ENCODE data around the gene GDF7. TPM values are rescaled to one million over a fixed set of nuclear protein-coding genes. Genes with fewer than 3 reads are reported as not detected.

The GDF7 gene
- total RNA-seq, 3 donors from 2014 or later (not counting 1 experiment from before 2014, with no cell fraction given) = 0.02 to 0.10 (median 0.05) TPM

DNA sequence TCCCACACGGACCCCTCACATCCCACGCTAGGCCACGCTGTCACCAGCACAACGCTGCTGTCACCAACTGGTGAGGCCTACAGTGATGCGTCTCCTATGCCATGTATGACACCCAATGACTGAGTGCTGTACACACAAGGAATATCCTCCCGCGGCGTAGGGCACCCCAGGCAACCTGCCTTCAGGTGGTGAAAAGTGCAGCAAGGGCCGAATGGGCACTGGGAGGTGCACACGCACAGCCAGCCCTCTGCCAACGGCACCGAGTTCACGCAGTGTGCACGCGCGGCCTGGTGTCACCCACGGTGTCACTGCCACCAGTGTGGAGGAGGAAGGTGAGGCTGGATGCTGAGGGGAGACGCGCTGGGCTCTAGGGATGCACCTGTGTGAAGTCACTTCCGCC is 20.5 kb upstream of the GDF7 start:
- H3K9me3 ChIP-seq (ENCODE audit: control insufficient read depth, insufficient read depth, low read length) = no peaks in the 10 kb centered on the region
- 91% methylated on average over 20 of the region's 20 CpGs for WGBS (ENCODE audit: insufficient coverage)
- TF ChIP-seq, protein P1, sequence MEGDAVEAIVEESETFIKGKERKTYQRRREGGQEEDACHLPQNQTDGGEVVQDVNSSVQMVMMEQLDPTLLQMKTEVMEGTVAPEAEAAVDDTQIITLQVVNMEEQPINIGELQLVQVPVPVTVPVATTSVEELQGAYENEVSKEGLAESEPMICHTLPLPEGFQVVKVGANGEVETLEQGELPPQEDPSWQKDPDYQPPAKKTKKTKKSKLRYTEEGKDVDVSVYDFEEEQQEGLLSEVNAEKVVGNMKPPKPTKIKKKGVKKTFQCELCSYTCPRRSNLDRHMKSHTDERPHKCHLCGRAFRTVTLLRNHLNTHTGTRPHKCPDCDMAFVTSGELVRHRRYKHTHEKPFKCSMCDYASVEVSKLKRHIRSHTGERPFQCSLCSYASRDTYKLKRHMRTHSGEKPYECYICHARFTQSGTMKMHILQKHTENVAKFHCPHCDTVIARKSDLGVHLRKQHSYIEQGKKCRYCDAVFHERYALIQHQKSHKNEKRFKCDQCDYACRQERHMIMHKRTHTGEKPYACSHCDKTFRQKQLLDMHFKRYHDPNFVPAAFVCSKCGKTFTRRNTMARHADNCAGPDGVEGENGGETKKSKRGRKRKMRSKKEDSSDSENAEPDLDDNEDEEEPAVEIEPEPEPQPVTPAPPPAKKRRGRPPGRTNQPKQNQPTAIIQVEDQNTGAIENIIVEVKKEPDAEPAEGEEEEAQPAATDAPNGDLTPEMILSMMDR (IDR thresholded peaks at IDR 0.05) = no peak
- H3K9me3 Mint-ChIP-seq = no peaks in the 10 kb centered on the region
- H3K4me1 Mint-ChIP-seq = peaks cover 34 to 47% of the 10 kb centered on the region in 2 donors
- H3K27me3 Mint-ChIP-seq (ENCODE audit: low read depth in 2 of 2) = no peaks in the 10 kb centered on the region
- H3K4me1 ChIP-seq (ENCODE audit: control insufficient read depth, insufficient read depth, low read length) = peaks cover 34% of the 10 kb centered on the region
- no peak overlapping the region for H3K4me3 Mint-ChIP-seq
- no peak for ATAC-seq
- peaks cover 21% of the 10 kb centered on the region for H3K36me3 ChIP-seq (ENCODE audit: control insufficient read depth, insufficient read depth, low read length)
- H3K27me3 ChIP-seq (ENCODE audit: control insufficient read depth, insufficient read depth, low read length) = no peaks in the 10 kb centered on the region
- H3K36me3 Mint-ChIP-seq = peaks cover 9% of the 10 kb centered on the region
- no peak overlapping the region for H3K4me3 ChIP-seq (ENCODE audit: low read length)
- intact Hi-C loops (cut with micrococcal nuclease) = no loop called here
- peak overlapping the region in 1 of 2 donors; percentile 61 for H3K27ac Mint-ChIP-seq
- H3K27ac ChIP-seq (ENCODE audit: low read length) = no peak overlapping the region
- no peak for DNase-seq

DNA sequence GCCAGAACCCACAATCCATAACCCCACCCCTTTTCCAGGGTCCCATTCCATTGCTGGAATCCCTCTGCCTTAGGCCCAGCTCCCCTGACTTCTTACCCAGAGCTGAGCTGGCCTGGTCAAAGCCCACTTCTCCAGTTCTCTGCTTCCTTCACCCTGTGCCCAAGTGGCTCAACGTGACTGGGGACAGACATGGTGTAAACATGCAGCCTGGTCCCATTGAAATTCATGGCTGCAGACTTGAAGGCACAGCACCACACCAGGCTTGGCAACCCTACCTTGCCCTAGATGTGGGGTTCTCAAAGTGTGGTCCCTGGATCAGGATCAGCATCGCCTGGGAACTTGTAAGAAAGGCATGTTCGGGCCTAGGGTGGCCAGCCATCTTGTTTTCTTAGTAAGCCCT is 19.7 kb upstream of the GDF7 start:
- Histone ChIP-seq H3K36me3 (ENCODE audit: control insufficient read depth, insufficient read depth, low read length) (peaks cover 15% of the 10 kb centered on the region), H3K27ac (ENCODE audit: low read length) (no peak overlapping the region), H3K4me3 (ENCODE audit: low read length) (no peak overlapping the region), H3K9me3 (ENCODE audit: control insufficient read depth, insufficient read depth, low read length) (no peaks in the 10 kb centered on the region), H3K4me1 (ENCODE audit: control insufficient read depth, insufficient read depth, low read length) (peaks cover 35% of the 10 kb centered on the region), H3K27me3 (ENCODE audit: control insufficient read depth, insufficient read depth, low read length) (no peaks in the 10 kb centered on the region)
- TF ChIP-seq, protein P1 (IDR thresholded peaks at IDR 0.05) = no peak
- intact Hi-C loops (cut with micrococcal nuclease) = no loop called here
- no peaks in the 10 kb centered on the region for H3K27me3 Mint-ChIP-seq (ENCODE audit: low read depth in 2 of 2)
- H3K9me3 Mint-ChIP-seq = no peaks in the 10 kb centered on the region
- no peak for DNase-seq
- peak overlapping the region in 1 of 2 donors; percentile 93 for H3K27ac Mint-ChIP-seq
- H3K4me1 Mint-ChIP-seq = peaks cover 41 to 47% of the 10 kb centered on the region in 2 donors
- peaks cover 9% of the 10 kb centered on the region for H3K36me3 Mint-ChIP-seq
- WGBS (ENCODE audit: insufficient coverage) = 95% methylated on average over 3 of the region's 3 CpGs
- ATAC-seq = no peak
- no peak overlapping the region for H3K4me3 Mint-ChIP-seq

- no peak for DNase-seq
- intact Hi-C loops (cut with micrococcal nuclease) = no loop called here
- peaks cover 42 to 47% of the 10 kb centered on the region in 2 donors for H3K4me1 Mint-ChIP-seq
- Histone ChIP-seq H3K9me3 (ENCODE audit: control insufficient read depth, insufficient read depth, low read length) (no peaks in the 10 kb centered on the region), H3K27me3 (ENCODE audit: control insufficient read depth, insufficient read depth, low read length) (no peaks in the 10 kb centered on the region), H3K27ac (ENCODE audit: low read length) (no peak overlapping the region), H3K4me1 (ENCODE audit: control insufficient read depth, insufficient read depth, low read length) (peaks cover 30% of the 10 kb centered on the region), H3K4me3 (ENCODE audit: low read length) (no peak overlapping the region), H3K36me3 (ENCODE audit: control insufficient read depth, insufficient read depth, low read length) (peaks cover 15% of the 10 kb centered on the region)
- H3K9me3 Mint-ChIP-seq = no peaks in the 10 kb centered on the region
- H3K4me3 Mint-ChIP-seq = no peak overlapping the region
- ATAC-seq = no peak
- 78% methylated on average over 8 of the region's 8 CpGs for WGBS (ENCODE audit: insufficient coverage)
- peaks cover 9% of the 10 kb centered on the region for H3K36me3 Mint-ChIP-seq
- peak overlapping the region; percentile 10 to 93 for H3K27ac Mint-ChIP-seq
- no peaks in the 10 kb centered on the region for H3K27me3 Mint-ChIP-seq (ENCODE audit: low read depth in 2 of 2)
- TF ChIP-seq, protein P1 (IDR thresholded peaks at IDR 0.05) = no peak
Measured at GRCh38 chr2:20647738-20648137, 19.2 kb upstream of the GDF7 start.

- H3K27me3 ChIP-seq (ENCODE audit: control insufficient read depth, insufficient read depth, low read length) = no peaks in the 10 kb centered on the region
- no peak overlapping the region for H3K27ac ChIP-seq (ENCODE audit: low read length)
- H3K36me3 ChIP-seq (ENCODE audit: control insufficient read depth, insufficient read depth, low read length) = peaks cover 15% of the 10 kb centered on the region
- ATAC-seq (no peak), DNase-seq (no peak)
- 91% methylated on average over 4 of the region's 4 CpGs for WGBS (ENCODE audit: insufficient coverage)
- peaks cover 42 to 49% of the 10 kb centered on the region in 2 donors for H3K4me1 Mint-ChIP-seq
- TF ChIP-seq, protein P1 (IDR thresholded peaks at IDR 0.05) = no peak
- peaks cover 9% of the 10 kb centered on the region for H3K36me3 Mint-ChIP-seq
- intact Hi-C loops (cut with micrococcal nuclease) = no loop called here
- H3K27me3 Mint-ChIP-seq (ENCODE audit: low read depth in 2 of 2) = no peaks in the 10 kb centered on the region
- H3K4me3 Mint-ChIP-seq = no peak overlapping the region
- peak overlapping the region; percentile 10 to 93 for H3K27ac Mint-ChIP-seq
- peaks cover 30% of the 10 kb centered on the region for H3K4me1 ChIP-seq (ENCODE audit: control insufficient read depth, insufficient read depth, low read length)
- H3K4me3 ChIP-seq (ENCODE audit: low read length) = no peak overlapping the region
- no peaks in the 10 kb centered on the region for H3K9me3 ChIP-seq (ENCODE audit: control insufficient read depth, insufficient read depth, low read length)
- H3K9me3 Mint-ChIP-seq = no peaks in the 10 kb centered on the region
Measured at GRCh38 chr2:20648206-20648605, 18.7 kb upstream of the GDF7 start.

Data from natural killer cell (primary cell).